Transverse colon (tissue), 4 donors: Measurements from ENCODE around the gene P3H4. TPM values are rescaled to one million over a fixed set of nuclear protein-coding genes. Genes with fewer than 3 reads are reported as not detected.
A peak's percentile ranks its signal among the peaks of the same experiment; 100 is the strongest.

Experiments used
- DNase-seq: peaks from one replicate; pipeline ENCODE4 v3.0.0-alpha.2; 2019
- H3K27ac ChIP-seq, 4 donors: fragments of 200-600 bp; sonication (generic); 2 replicates each; pipeline ENCODE4 v1.5.1; 2016 to 2018; ENCODE audit warnings: inconsistent platforms in 4 of 4
- H3K27me3 ChIP-seq: fragments of 200-600 bp; sonication (generic); 2 replicates; pipeline ENCODE4 v1.5.1; 2017; ENCODE audit warnings: inconsistent platforms
- H3K36me3 ChIP-seq, 4 donors: fragments of 200-600 bp; sonication (generic); 2 replicates each; pipeline ENCODE4 v1.5.1; 2017 to 2019; ENCODE audit warnings: inconsistent platforms in 4 of 4
- H3K4me1 ChIP-seq, 4 donors: fragments of 200-600 bp; sonication (generic); 2 replicates each; pipeline ENCODE4 v1.5.1; 2017 to 2020; ENCODE audit warnings: inconsistent platforms in 4 of 4
- H3K4me3 ChIP-seq, 4 donors: fragments of 200-600 bp; sonication (generic); 1 replicate in 1 of 4; 2 replicates in 3 of 4; pipeline versions ENCODE4 v1.5.1 to v1.6.1; 2017 to 2019; ENCODE audit warnings: inconsistent platforms in 4 of 4
- H3K9me3 ChIP-seq, 2 donors: fragments of 200-600 bp; sonication (generic); 2 replicates each; pipeline ENCODE4 v1.5.1; 2017 to 2019; ENCODE audit warnings: inconsistent platforms in 2 of 2
- CTCF ChIP-seq, 5 experiments: fragments of 200-600 bp in 3 of 5; fragments of 450-650 bp in 2 of 5; sonication (generic) in 3 of 5; IDR thresholded peaks; 1 replicate in 2 of 5; 2 replicates in 3 of 5; pipeline ENCODE4 v1.5.1; 2016 to 2017; ENCODE audit warnings: antibody characterized with exemption in 5 of 5, inconsistent platforms in 3 of 5, mild to moderate bottlenecking in 2 of 5, moderate library complexity in 1 of 5
- EP300 ChIP-seq: sonication (generic); formaldehyde crosslinking; IDR thresholded peaks from one replicate; pipeline ENCODE4 v1.6.1; 2017; ENCODE audit warnings: antibody characterized with exemption, low read depth
- POLR2A ChIP-seq: fragments of 450-650 bp; IDR thresholded peaks from one replicate; pipeline ENCODE4 v1.6.1; 2016; ENCODE audit warnings: antibody characterized with exemption, mild to moderate bottlenecking, moderate library complexity
- POLR2AphosphoS5 ChIP-seq, 3 donors: sonication (generic); formaldehyde crosslinking; IDR thresholded peaks; one replicate each; pipeline ENCODE4 v1.6.1; 2016; ENCODE audit warnings: antibody characterized with exemption in 3 of 3
- WGBS, 2 donors: methylation state at CpG; one replicate each; pipeline ENCODE4 v1.1.5; 2018; ENCODE audit warnings: low coverage in 1 of 2; 5-methylcytosine and 5-hydroxymethylcytosine counted together
- in situ Hi-C, 4 donors: fragments of 200-750 bp; cut with MboI; loops; one replicate each; pipeline versions ENCODE4 v1.15.0 to v1.15.1; 2017; ENCODE audit warnings: low sequenced_read_pairs in 3 of 4, low pct_ligation_motif_present in 1 of 4, low pct_unique_long_range_greater_than_20kb in 1 of 4
- intact Hi-C: fragments of 100-400 bp; cut with DNase I; formaldehyde crosslinking; loops from one replicate; pipeline ENCODE4 v1.15.1; 2023; ENCODE audit warnings: low total_unique reads
- total RNA-seq, 4 donors: library from RNA; depleted of rRNA; stranded (reverse); fragments of >200 nt; gene quantifications; one replicate each; pipeline ENCODE4 v1.1.0, GENCODE V29; 2016

P3H4 gene
- total RNA-seq, 4 donors from 2014 or later, result 18.7 to 39.6 (median 22.5) TPM

DNA sequence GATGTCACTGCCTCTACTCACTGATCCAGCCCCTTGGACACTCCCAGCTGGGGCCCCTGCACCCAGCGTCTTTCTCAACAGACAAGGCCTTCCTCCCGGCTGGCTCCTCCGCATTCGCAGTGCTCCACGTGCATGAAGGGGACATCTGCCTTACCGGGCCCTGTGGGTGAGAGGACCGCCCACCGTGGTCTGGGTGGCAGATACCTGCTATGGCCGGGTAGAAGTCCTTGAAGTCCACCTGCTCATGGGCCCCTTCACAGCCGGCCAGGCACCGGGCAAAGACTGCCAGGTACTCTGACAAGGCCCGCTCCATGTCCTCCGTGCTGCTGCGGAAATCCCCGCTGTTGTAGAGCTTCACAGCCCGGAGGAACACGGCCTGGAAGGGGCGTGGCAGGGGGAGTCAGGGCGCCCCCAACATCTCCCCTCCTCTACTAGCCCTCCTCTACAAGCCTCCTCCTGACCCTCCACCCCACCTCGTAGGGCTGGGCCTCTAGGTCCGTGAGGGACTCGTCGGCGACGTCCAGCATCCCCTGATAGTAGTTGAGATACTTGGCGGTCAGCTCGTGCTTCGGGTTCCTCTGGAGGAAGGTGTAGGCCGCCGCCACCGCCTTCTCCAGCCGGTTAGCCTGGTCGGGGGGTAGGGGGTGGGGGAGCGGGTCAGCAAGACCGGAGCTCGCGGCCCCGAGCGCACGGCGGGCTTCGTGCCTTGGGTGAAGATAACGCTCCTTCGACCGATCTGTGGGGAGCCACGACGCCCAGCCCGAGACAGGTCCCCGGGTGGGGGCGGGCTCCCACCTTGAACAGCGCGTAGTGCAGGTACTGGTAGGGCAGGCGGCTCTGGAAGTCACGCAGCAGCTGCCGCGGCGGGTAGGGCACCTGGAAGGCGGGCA, 845 bp downstream of the P3H4 start:
- TF ChIP-seq EP300 (no peak), POLR2AphosphoS5 (IDR thresholded peaks at IDR 0.05) (no peak), CTCF (IDR thresholded peaks at IDR 0.05) (no peak)
- H3K9me3 ChIP-seq, result no peaks in the 10 kb centered on the region
- DNase-seq, result peak; percentile 23
- peak overlapping the region; percentile 38 to 86 (median 64) for H3K4me3 ChIP-seq
- in situ Hi-C loops (no loop called here), intact Hi-C loops (no loop called here)
- WGBS, 2 donors, result 29% methylated on average over 50 of the region's 58 CpGs; no CpG with 5 or more reads in 1 of the 2 donors
- H3K27me3 ChIP-seq, result no peaks in the 10 kb centered on the region
- H3K4me1 ChIP-seq, result peaks cover 10 to 50% (median 36%) of the 10 kb centered on the region in 4 donors
- H3K36me3 ChIP-seq, result no peaks in the 10 kb centered on the region
- peak overlapping the region; percentile 78 to 89 (median 86) for H3K27ac ChIP-seq

DNA sequence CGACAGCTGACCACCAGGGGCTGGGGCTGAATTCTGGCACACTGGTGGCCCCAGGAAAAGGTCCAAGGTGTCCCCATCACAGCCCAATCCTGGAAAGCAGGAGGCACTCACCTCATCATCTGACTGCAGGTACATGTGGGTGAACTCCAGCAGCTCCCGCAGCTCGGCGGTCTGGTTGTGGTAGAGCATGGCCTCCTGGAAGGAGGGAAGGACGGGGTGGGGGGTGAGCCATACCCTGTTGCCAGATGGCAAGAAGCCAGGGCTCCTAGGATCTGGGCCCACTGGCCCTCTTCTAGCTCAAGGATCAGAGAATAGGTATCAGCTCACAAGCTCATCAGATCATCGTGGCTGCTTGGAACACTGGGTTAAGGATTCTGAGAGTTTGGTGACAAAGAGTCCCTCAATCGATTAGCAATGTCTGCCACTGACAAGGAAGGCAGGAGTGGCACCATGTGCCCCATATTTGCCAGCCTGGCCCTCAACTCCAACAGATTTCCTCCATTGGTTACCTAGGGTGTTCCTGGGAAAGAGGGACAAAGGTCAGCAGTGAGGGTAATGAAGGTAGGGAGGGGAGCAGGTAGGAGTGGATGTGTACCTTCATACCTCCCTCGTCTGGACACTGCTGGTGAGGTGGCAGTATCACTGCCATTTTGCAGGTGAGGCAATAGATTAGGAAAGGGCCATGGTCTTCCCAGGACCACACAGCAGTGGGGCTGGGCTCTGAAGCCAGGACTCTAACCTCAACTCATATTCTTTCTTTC, 4.9 kb downstream of the P3H4 start:
- TF ChIP-seq EP300, result no peak
- no peak for TF ChIP-seq CTCF (IDR thresholded peaks at IDR 0.05)
- peak; percentile 23 for TF ChIP-seq POLR2A
- peak; percentile 24 to 43 (median 39) for TF ChIP-seq POLR2AphosphoS5 (IDR thresholded peaks at IDR 0.05)
- H3K4me1 ChIP-seq, result peaks cover 10 to 33% (median 26%) of the 10 kb centered on the region in 4 donors
- peak overlapping the region; percentile 51 to 70 (median 68) for H3K27ac ChIP-seq
- no peaks in the 10 kb centered on the region for H3K9me3 ChIP-seq
- H3K27me3 ChIP-seq, result no peaks in the 10 kb centered on the region
- in situ Hi-C loops, result loop anchor here in 2 of 4 donors (10.0 kb wide), 1 partner anchor 72 kb away; the partner anchor contains the start of gene HAP1 (in 2 of the 2)
- 81% methylated on average over 7 of the region's 8 CpGs; no CpG with 5 or more reads in 1 of the 2 donors for whole genome bisulfite sequencing, 2 donors
- H3K4me3 ChIP-seq, result no peak overlapping the region
- intact Hi-C loops, result no loop called here
- peak; percentile 73 for DNase-seq
- H3K36me3 ChIP-seq, result no peaks in the 10 kb centered on the region

DNA sequence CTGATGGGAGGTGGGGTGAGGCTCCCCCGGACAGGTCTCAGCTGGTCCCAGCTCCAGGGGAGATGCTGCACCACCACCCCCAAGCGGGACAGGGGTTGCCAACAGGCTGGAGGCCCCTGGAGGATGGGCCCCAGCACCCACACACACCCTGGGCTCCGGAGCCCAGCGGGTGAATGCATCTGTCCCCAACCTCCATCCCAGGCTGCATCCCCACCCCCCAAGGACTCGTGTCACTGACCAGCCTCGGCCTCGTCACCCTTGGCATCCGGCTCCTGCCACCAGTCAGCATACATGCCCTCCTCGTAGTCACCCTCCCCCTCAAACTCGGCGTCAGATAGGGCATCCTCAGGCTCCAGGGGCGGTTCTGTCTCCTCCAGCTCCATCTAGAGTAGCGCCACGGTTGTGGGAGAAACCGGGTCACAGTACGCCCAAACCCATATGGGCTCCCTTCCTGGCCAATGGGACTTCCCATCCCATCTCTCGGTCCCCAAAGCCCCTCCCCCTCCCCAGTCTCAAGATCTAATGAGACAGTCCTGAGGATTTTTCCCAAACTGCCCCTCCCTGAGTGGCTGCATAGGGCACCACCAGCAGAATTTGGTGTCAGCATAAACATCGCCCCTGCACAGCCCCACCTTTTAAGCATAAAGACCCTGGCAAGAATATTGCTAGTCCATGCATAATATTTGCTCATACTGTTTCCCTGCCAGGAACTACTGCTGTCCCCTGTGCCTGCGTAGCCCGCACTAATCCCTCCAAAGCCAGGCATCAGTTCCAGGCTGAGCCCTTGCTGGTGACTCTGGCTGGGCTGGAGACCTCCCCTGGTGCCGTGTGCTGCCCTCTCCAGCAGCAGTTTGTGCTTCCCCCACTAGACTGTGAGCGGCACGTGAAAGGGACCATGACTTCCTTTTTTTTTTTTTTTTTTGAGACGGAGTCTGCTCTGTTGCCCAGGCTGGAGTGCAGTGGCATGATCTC, 8.4 kb downstream of the P3H4 start:
- intact Hi-C loops (loop anchor here (2.0 kb wide), 1 partner anchor 67 kb away; no protein-coding TSS in a partner anchor), in situ Hi-C loops (loop anchor here (5.0 to 10.0 kb wide), 2 partner anchors 66 to 69 kb away; partner anchors contain the start of gene HAP1 (in 2 of the 4))
- H3K27me3 ChIP-seq, result no peaks in the 10 kb centered on the region
- WGBS, 2 donors, result 75 to 90% methylated on average over 2 to 22 of the region's 24 CpGs
- TF ChIP-seq EP300 (no peak), CTCF (IDR thresholded peaks at IDR 0.05) (no peak), POLR2AphosphoS5 (IDR thresholded peaks at IDR 0.05) (no peak), POLR2A (no peak)
- DNase-seq, result no peak
- no peaks in the 10 kb centered on the region for H3K36me3 ChIP-seq
- no peaks in the 10 kb centered on the region for H3K9me3 ChIP-seq
- peaks cover 15 to 29% (median 27%) of the 10 kb centered on the region in 4 donors for H3K4me1 ChIP-seq
- H3K27ac ChIP-seq, result no peak overlapping the region
- H3K4me3 ChIP-seq, result no peak overlapping the region
